K562 (cell line): Measurements from ENCODE around the gene TNFRSF13B. TPM values are rescaled to one million over a fixed set of nuclear protein-coding genes. Genes with fewer than 3 reads are reported as not detected.
"Not testable (repeated sequence)": the region's sequence is repeated elsewhere in the genome, so short reads cannot be mapped to it uniquely, and the experiment has no call there.

Experiments used
- ATAC-seq: fragments of 200-7000 bp; cut with Tn5 transposase; 3 replicates; pipeline ENCODE4 v1.9.1; 2020; ENCODE audit warnings: moderate library complexity
- BruUV-seq: library from RNA; stranded (reverse); fragments of 400-500 nt; replicated peaks from 2 replicates; lab custom pipeline; 2021; lab: Mats Ljungman, UMichigan
- CTCF ChIA-PET: fragments of 300-600 bp; formaldehyde crosslinking; extraction: SDS; loops from one replicate; lab custom pipeline; 2021; ENCODE audit warnings: low intra/inter-chr PET ratio; lab: Yijun Ruan, JAX
- POLR2A ChIA-PET: fragments of 300-600, 350-650 bp; sonication (Branson Sonifier 250); formaldehyde crosslinking; extraction: SDS; loops from one replicate; lab custom pipeline; 2021; ENCODE audit warnings: antibody characterized with exemption, inconsistent platforms; lab: Yijun Ruan, JAX
- DNase-seq, 4 experiments: peaks; one replicate each; pipeline versions ENCODE4 v3.0.0 to v3.0.0-alpha.2; 2011 to 2018; ENCODE audit warnings: low spot score in 3 of 4, mixed read lengths in 3 of 4; ENCODE audit errors: extremely low read depth in 1 of 4
- FAIRE-seq: peaks from 2 replicates; lab custom pipeline; 2011; peaks lifted over from hg19 to GRCh38; lab: Jason Lieb, UNC
- H2AFZ ChIP-seq: 2 replicates; pipeline ENCODE4 v1.6.0; 2011; ENCODE audit warnings: low read depth, low read length, control low read depth, inconsistent platforms
- H3K27ac ChIP-seq: fragments of 200-600 bp; 3 replicates; pipeline ENCODE4 v1.8.0; 2011; ENCODE audit warnings: low read depth, mild to moderate bottlenecking, control low read depth, inconsistent platforms, low read length, moderate library complexity, mixed read lengths; ENCODE audit errors: extremely low read depth
- H3K27me3 ChIP-seq, 2 experiments: fragments of 300-600 bp in 1 of 2; 2 replicates in 1 of 2; 3 replicates in 1 of 2; pipeline versions ENCODE4 v1.6.0 to v1.8.0; 2011; ENCODE audit warnings: inconsistent platforms in 2 of 2, low read length in 2 of 2, mild to moderate bottlenecking in 1 of 2, mixed read lengths in 1 of 2, moderate library complexity in 1 of 2; ENCODE audit not compliant: control insufficient read depth in 2 of 2, insufficient read depth in 2 of 2
- H3K36me3 ChIP-seq: fragments of 300-600 bp; 3 replicates; pipeline ENCODE4 v1.8.0; 2011; ENCODE audit warnings: mild to moderate bottlenecking, low read length, inconsistent platforms; ENCODE audit not compliant: control insufficient read depth, insufficient read depth
- H3K4me1 ChIP-seq, 2 experiments: fragments of 200-600 bp in 1 of 2; replicated peaks in 1 of 2; 2 replicates in 1 of 2; 3 replicates in 1 of 2; pipeline versions ENCODE4 v1.5.1 to v1.8.0; 2011; ENCODE audit warnings: inconsistent platforms in 2 of 2, low read length in 2 of 2, mild to moderate bottlenecking in 1 of 2, mixed read lengths in 1 of 2, moderate library complexity in 1 of 2; ENCODE audit not compliant: control insufficient read depth in 2 of 2, insufficient read depth in 2 of 2
- H3K4me2 ChIP-seq: 2 replicates; pipeline ENCODE4 v1.6.1; 2011; ENCODE audit warnings: low read length, control low read depth, inconsistent platforms, mixed read lengths; ENCODE audit not compliant: insufficient read depth
- H3K4me3 ChIP-seq: fragments of 200-600 bp; sonication (generic), shearing (Covaris generic); 2 replicates; pipeline ENCODE4 v1.5.1; 2016; ENCODE audit warnings: control low read depth, inconsistent platforms
- H3K79me2 ChIP-seq: fragments of 200-600 bp; 3 replicates; pipeline ENCODE4 v1.8.0; 2011; ENCODE audit warnings: low read length, inconsistent platforms; ENCODE audit not compliant: control insufficient read depth, insufficient read depth
- H3K9ac ChIP-seq, 2 experiments: 2 replicates each; pipeline versions ENCODE4 v1.6.0 to v1.6.1; 2011; ENCODE audit warnings: low read depth in 2 of 2, low read length in 2 of 2, control low read depth in 1 of 2, inconsistent platforms in 1 of 2, mild to moderate bottlenecking in 1 of 2, mixed read lengths in 1 of 2; ENCODE audit not compliant: insufficient read depth in 1 of 2
- H3K9me1 ChIP-seq: one replicate; pipeline ENCODE4 v1.6.0; 2011; ENCODE audit warnings: inconsistent platforms, mild to moderate bottlenecking, low read length, moderate library complexity; ENCODE audit not compliant: control insufficient read depth, insufficient read depth
- H3K9me3 ChIP-seq: replicated peaks from 2 replicates; pipeline ENCODE4 v1.5.1; 2011; ENCODE audit warnings: low read depth, low read length, inconsistent platforms; ENCODE audit not compliant: control insufficient read depth, insufficient read depth
- H4K20me1 ChIP-seq: replicated peaks from 2 replicates; pipeline ENCODE4 v1.6.1; 2011; ENCODE audit warnings: low read length, inconsistent platforms, mixed read lengths; ENCODE audit not compliant: control insufficient read depth, insufficient read depth
- KDM2B ChIP-seq: fragments of 250-450 bp; sonication (Bioruptor Pico); IDR thresholded peaks from 2 replicates; pipeline ENCODE4 v1.8.0; 2021; ENCODE audit warnings: mild to moderate bottlenecking, moderate library complexity
- MCM7 ChIP-seq, 2 experiments: fragments of 450-650 bp; IDR thresholded peaks; 2 replicates each; pipeline ENCODE4 v1.6.1; 2016 to 2018
- NFIC ChIP-seq: fragments of 450-650 bp; IDR thresholded peaks from 2 replicates; pipeline ENCODE4 v1.6.1; 2017; ENCODE audit warnings: mild to moderate bottlenecking, inconsistent platforms
- NR2F6 ChIP-seq: fragments of 450-650 bp; formaldehyde crosslinking; IDR thresholded peaks from 2 replicates; pipeline ENCODE4 v1.4.0; 2020; ENCODE audit warnings: mild to moderate bottlenecking
- PTRF ChIP-seq: fragments of 450-650 bp; IDR thresholded peaks from 2 replicates; pipeline ENCODE4 v1.6.1; 2016; ENCODE audit warnings: mild to moderate bottlenecking, missing genetic modification characterization, missing compliant biosample characterization
- RBM25 ChIP-seq: fragments of 200-400 bp; formaldehyde crosslinking; IDR thresholded peaks from 2 replicates; pipeline ENCODE4 v1.6.1; 2018; ENCODE audit warnings: low read length, low read depth, moderate library complexity; ENCODE audit not compliant: severe bottlenecking
- SNIP1 ChIP-seq: fragments of 450-650 bp; IDR thresholded peaks from 2 replicates; pipeline ENCODE4 v1.7.1; 2017; ENCODE audit warnings: low read depth, mild to moderate bottlenecking
- WGBS: fragments of 100-300 bp; shearing (Covaris generic); methylation state at CpG from one replicate; pipeline ENCODE4 v1.1.6; 2016; ENCODE audit warnings: low coverage, mixed read lengths; ENCODE audit not compliant: insufficient coverage; ENCODE audit errors: missing lambda C conversion rate; 5-methylcytosine and 5-hydroxymethylcytosine counted together
- in situ Hi-C: fragments of 300-500 bp; cut with MboI; formaldehyde crosslinking; loops from 4 replicates; pipeline ENCODE4 v1.15.0; 2018; ENCODE audit warnings: inconsistent platforms, mixed read lengths
- intact Hi-C: fragments of 100-400 bp; cut with micrococcal nuclease; formaldehyde crosslinking; loops from 2 replicates; pipeline ENCODE4 v1.14.2; 2022
- polyA plus RNA-seq, 8 experiments: library from polyadenylated mRNA; depleted of rRNA in 4 of 8; stranded (reverse) in 5 of 8; unstranded in 3 of 8; fragments of >200 nt; fragmentation: Nextera tagmentation in 2 of 8; fragmentation: Illumina TruSeq in 1 of 8; extraction: Ambion mirVana in 2 of 8; extraction: Trizol in 1 of 8; gene quantifications; 2 replicates each; pipeline versions ENCODE4 v1.2.1 to v1.2.3, GENCODE V29; 2011 to 2014; ENCODE audit warnings: inconsistent platforms in 1 of 8, missing spikeins in 1 of 8
- total RNA-seq, 7 experiments: library from RNA; depleted of rRNA in 6 of 7; stranded (reverse); fragments of >200 nt in 6 of 7; fragmentation: Illumina TruSeq in 2 of 7; extraction: Trizol in 2 of 7; gene quantifications; 2 replicates each; pipeline versions ENCODE4 v1.2.1 to v1.2.3, GENCODE V29; 2011 to 2021; ENCODE audit warnings: low replicate concordance in 1 of 7

Gene TNFRSF13B
- total and polyA plus RNA-seq, 9 of the 15 experiments (the other 6 are each of a cell fraction or from before 2014, with no cell fraction given): not detected

GRCh38 chr17:17016199-17017197 is 44.6 kb upstream of the TNFRSF13B start:
- H4K20me1 ChIP-seq, H3K9me1 ChIP-seq, H3K4me3 ChIP-seq, FAIRE-seq, BruUV-seq, H3K4me2 ChIP-seq, H2AFZ ChIP-seq, H3K4me1 ChIP-seq, DNase-seq, H3K27me3 ChIP-seq, H3K27ac ChIP-seq, intact Hi-C loops, H3K36me3 ChIP-seq, ATAC-seq, H3K9me3 ChIP-seq, in situ Hi-C loops, H3K9ac ChIP-seq, H3K79me2 ChIP-seq: not testable (repeated sequence)
- peak; percentile 29 for TF ChIP-seq RBM25
- peak; percentile 84 for TF ChIP-seq NFIC
- ChIA-PET POLR2A (interaction anchor here (0.6 to 0.7 kb wide), 3 partner anchors 12 to 614 kb away, joined by 3 to 5 read pairs (median 3); no protein-coding TSS in a partner anchor), CTCF (interaction anchor here (0.6 kb wide), 1 partner anchor 15 kb away, joined by 3 read pairs; no protein-coding TSS in a partner anchor)
- WGBS: 26% methylated on average over 8 of the region's 8 CpGs

GRCh38 chr17:17015230-17015629 is 43.3 kb upstream of the TNFRSF13B start:
- no TSS peak for BruUV-seq
- Histone ChIP-seq H4K20me1 (no peaks in the 10 kb centered on the region), H3K27ac (no peak overlapping the region), H3K27me3 (no peaks in the 10 kb centered on the region), H3K9ac (no peak overlapping the region), H3K9me3 (no peaks in the 10 kb centered on the region), H3K9me1 (no peaks in the 10 kb centered on the region), H3K4me2 (no peak overlapping the region), H2AFZ (no peak overlapping the region), H3K79me2 (no peaks in the 10 kb centered on the region), H3K36me3 (no peaks in the 10 kb centered on the region), H3K4me3 (no peak overlapping the region), H3K4me1 (peaks cover 0 to 2% of the 10 kb centered on the region in 2 experiments; a peak in 1 of 5 replicates)
- ATAC-seq (no peak), DNase-seq (no peak), FAIRE-seq (no peak)
- ChIA-PET CTCF (no interaction called here), POLR2A (interaction anchor here (0.7 kb wide), 1 partner anchor 292 kb away, joined by 3 read pairs; no protein-coding TSS in a partner anchor)
- intact Hi-C loops: no loop called here
- TF ChIP-seq PTRF (tag): no peak
- no peak for TF ChIP-seq MCM7 (IDR thresholded peaks at IDR 0.05)
- TF ChIP-seq NR2F6 (CRISPR knock-in tag): no peak
- no peak for TF ChIP-seq SNIP1
- TF ChIP-seq KDM2B (CRISPR knock-in tag): no peak
- in situ Hi-C loops: no loop called here
- 35% methylated on average over 4 of the region's 6 CpGs for WGBS

- H3K27ac ChIP-seq, H3K9me1 ChIP-seq, ATAC-seq, H3K9ac ChIP-seq, in situ Hi-C loops, H3K79me2 ChIP-seq, intact Hi-C loops, H4K20me1 ChIP-seq, H3K4me1 ChIP-seq, CTCF ChIA-PET, H3K9me3 ChIP-seq, DNase-seq, H2AFZ ChIP-seq, H3K4me2 ChIP-seq, H3K27me3 ChIP-seq, FAIRE-seq, H3K36me3 ChIP-seq, H3K4me3 ChIP-seq, BruUV-seq: not testable (repeated sequence)
- 4% methylated on average over 9 of the region's 9 CpGs for WGBS
- POLR2A ChIA-PET: interaction anchor here (0.9 kb wide), 1 partner anchor 30 kb away, joined by 3 read pairs; no protein-coding TSS in a partner anchor
Observed at GRCh38 chr17:17014748-17015124, 42.8 kb upstream of the TNFRSF13B start.
